Measurements from ENCODE around the gene USP49. TPM values are rescaled to one million over a fixed set of nuclear protein-coding genes. Genes with fewer than 3 reads are reported as not detected.

The USP49 gene
- total RNA-seq, 1 donor from 2014 or later, result 1.2 TPM

GRCh38 chr6:41748542-41748941 is 146.6 kb downstream of the USP49 start:
- peak; percentile 17 for DNase-seq
- intact Hi-C loops (cut with DNase I), result no loop called here
- no peak for ATAC-seq (ENCODE audit: poor library complexity)

GRCh38 chr6:41748102-41748477 is 147.1 kb downstream of the USP49 start:
- DNase-seq (peak; percentile 3), ATAC-seq (ENCODE audit: poor library complexity) (no peak)
- intact Hi-C loops (cut with DNase I), result no loop called here

- no peak for ATAC-seq (ENCODE audit: poor library complexity)
- peak; percentile 1 for DNase-seq
- intact Hi-C loops (cut with DNase I), result no loop called here
These were observed 147.7 kb downstream of the USP49 start, which contains the start of gene PGC for GRCh38 chr6:41747256-41748101. TSS of gene PGC (minus strand) at chr6:41747397. CDS start at chr6:41747334, 63 bp downstream.

DNA sequence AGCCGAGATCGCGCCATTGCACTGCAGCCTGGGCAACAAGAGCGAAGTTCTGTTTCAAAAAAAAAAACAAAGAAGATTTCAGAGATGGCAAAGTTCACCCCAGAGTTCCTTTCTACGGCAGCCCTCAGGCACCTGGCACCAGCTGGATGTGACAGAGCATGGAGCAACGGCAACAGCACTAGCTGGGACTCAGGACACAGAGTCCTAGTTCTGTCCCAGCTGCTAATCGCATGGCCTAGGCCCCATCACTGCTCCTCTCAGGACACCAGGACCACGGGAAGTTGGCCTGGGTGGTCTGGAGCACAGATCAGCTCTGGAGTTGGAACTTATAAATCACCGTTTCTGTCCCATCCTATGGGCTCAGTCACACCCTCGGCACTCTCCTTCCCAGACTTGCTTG is 149.1 kb downstream of the USP49 start:
- DNase-seq, result peak; percentile 14
- intact Hi-C loops (cut with DNase I), result no loop called here
- ATAC-seq (ENCODE audit: poor library complexity), result no peak

DNA sequence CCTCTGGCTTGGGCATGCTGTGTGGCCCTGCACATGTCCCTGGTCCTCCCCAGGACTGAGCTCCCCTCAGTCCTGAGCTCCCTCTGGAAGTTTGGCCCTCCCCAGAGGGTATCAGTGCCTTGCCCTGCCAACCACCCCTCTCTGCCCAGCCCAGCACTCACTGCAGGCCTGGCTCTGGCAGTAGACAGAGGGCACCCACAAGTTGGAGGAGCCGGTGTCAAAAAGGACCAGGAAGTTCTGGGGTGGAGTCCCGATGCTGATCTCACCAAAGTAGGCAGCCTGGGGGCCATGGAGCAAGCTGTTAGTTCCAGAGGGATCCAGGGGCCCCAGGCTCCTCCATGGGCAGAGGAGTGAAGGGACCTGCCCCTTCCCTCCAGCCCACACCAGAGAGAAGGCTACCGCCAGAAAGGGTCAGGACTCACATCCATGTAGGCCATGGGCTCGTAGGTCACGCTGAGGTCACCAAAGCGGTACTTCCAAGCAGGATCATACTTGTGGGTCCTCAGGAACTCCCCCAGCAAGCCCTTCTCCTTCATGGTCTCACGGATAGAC is 150.9 kb downstream of the USP49 start:
- intact Hi-C loops (cut with DNase I), result no loop called here
- ATAC-seq (ENCODE audit: poor library complexity) (no peak), DNase-seq (peak; percentile 10)

DNA sequence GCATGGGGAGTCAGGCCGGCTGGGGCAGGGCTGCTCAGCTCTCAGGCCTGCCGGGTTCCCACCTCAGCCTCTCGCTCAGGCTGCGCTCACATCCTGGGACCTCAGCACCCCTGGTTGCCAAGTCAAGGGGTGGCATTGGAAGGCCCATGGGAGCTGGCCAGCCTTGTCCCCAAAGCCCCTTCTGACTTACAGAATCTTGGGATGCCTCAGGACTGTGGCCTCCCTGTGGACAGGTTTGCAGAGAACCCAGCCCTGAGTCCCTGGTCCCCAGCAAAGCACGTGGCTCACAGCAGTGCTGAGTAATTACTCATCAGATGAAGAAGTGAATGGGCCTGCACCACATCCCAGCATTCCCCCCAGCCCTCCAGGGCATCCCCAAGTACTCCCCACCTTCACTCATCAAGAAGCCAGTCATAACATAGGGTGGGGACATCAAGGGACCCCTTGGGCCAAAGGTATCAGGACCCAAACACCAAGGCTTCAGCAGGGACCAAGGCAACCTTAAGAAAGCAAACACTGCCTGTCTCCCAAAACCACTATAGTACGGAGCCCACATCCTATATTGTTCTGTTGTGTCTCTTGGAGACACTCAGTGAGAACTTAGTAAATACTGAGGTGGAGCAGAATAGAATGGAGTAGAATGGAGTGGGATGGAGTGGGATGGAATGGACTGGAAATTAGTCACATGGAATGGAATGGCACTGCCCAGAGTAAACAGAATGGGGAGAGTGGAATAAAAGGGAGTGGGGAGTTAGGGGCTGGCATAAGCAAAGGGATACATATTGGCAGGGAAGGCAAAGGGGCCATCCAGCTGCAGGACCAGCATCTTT is 151.6 kb downstream of the USP49 start:
- DNase-seq (peak; percentile 9), ATAC-seq (ENCODE audit: poor library complexity) (no peak)
- intact Hi-C loops (cut with DNase I), result no loop called here

DNA sequence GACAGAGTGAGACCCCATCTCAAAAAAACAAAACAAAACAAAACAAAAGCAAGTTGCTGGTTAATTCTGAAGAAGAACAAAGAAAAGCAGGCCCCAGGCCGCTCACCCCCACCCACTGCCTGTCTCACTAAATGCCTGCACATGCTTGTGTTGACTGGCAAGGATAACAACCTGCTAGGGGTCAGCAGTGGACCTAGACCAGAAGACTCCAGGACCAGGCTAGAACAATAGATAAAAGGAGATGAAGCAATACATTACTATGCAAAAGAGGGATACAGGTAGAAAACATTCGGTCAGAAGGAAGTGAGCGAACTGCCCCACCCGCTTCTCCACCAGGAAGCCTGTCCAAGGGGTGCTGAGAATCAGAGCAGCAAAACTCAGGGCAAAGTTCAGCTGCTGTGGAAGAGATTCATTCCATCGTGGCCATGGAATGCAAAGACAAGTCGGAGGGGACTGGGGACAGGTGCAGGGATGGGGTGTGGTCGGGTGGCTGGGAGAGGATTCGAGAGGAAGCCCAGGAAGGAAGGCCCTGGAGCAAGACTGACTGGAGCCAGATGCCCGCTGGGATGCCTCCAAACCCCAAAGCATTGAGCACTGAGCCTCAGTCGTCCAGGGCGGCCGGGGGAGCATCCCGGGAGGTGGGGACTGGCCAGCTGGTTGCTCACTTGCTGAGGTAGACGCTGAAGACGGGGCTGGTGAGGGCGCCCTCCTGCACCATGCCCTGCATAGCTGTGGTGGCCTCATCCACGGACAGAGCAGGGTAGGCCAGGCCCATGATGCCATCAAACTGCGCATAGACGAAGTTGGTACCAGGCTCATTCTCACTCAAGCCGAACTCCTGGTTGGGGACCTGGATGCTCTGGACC is 153.3 kb downstream of the USP49 start:
- no peak for ATAC-seq (ENCODE audit: poor library complexity)
- intact Hi-C loops (cut with DNase I), result no loop called here
- peak; percentile 38 for DNase-seq

- no peak for ATAC-seq (ENCODE audit: poor library complexity)
- peak; percentile 28 for DNase-seq
- intact Hi-C loops (cut with DNase I), result no loop called here
These were observed 154.6 kb downstream of the USP49 start for GRCh38 chr6:41740366-41741162.

Other genes with a start within 250 kb of the USP49 start
- gene TFEB, start 159.8 kb downstream of the USP49 start, total RNA-seq, result 40.7 TPM
- gene PGC, start 148.0 kb downstream of the USP49 start, total RNA-seq, result not detected
- 4.8 TPM for gene FRS3, start 115.5 kb downstream of the USP49 start, total RNA-seq
- gene PRICKLE4, start 114.6 kb downstream of the USP49 start, total RNA-seq, result 4.0 TPM
- gene TOMM6, start 107.7 kb downstream of the USP49 start, total RNA-seq, result 218 TPM
- gene MED20, start 25.8 kb upstream of the USP49 start, total RNA-seq, result 19.8 TPM
- 9.0 TPM for gene BYSL, start 26.1 kb upstream of the USP49 start, total RNA-seq
- gene CCND3, start 46.4 kb upstream of the USP49 start, total RNA-seq, result 42.3 TPM
- gene TAF8, start 155.1 kb upstream of the USP49 start, total RNA-seq, result 28.7 TPM
- gene C6orf132, start 247.2 kb upstream of the USP49 start, total RNA-seq, result 1.9 TPM